Measurements from ENCODE around the gene ARID5B. TPM values are rescaled to one million over a fixed set of nuclear protein-coding genes. Genes with fewer than 3 reads are reported as not detected.

The ARID5B gene
- total RNA-seq, 1 donor, result 94.1 TPM

DNA sequence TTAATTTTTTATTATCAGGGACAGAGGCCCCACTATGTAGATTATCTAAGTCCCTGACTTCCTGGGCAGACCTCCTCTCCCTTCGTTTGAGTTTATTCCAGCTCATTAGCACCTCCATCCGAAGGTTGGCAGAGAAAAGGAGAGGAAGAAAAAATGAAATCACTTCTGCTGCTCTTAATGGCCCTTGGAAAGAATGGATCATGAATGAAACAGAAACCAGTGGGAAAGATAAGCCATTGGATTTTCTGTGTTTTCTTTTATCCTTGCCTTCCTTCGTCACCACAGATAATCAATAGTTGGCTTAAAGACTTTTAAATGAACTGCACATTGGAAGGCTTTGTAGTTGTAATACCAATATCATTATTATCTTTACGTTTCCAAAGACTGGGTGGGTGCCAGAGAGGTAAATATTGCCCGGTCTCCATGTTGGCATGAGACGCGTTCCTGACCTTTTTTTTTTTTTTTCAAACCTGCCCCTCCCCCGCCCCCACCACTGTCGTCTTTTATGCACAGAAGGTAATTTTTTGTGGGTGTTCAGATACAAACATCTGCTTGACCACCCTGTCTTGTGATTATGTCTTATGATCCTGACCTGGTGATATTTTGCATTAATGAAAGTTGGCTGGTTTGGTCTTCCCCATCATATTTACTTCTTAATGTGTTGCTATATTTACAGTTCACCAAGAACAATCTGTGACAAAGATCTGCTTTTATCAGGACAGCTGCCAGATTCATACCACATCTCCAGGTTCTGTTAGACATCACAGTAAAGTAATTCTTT lies 116.8 kb downstream of the ARID5B start:
- Histone ChIP-seq H4K20me1 (ENCODE audit: insufficient read depth, low read length) (no peaks in the 10 kb centered on the region), H3K4me1 (ENCODE audit: insufficient read depth, low read length) (peaks cover 32% of the 10 kb centered on the region), H3K27me3 (ENCODE audit: insufficient read depth, low read length) (no peaks in the 10 kb centered on the region), H3K4me2 (ENCODE audit: insufficient read depth, low read length) (no peak overlapping the region), H3K4me3 (ENCODE audit: insufficient read depth, low read length) (no peak overlapping the region), H2AFZ (ENCODE audit: low read length) (no peak overlapping the region), H3K27ac (ENCODE audit: low read depth, low read length) (no peak overlapping the region), H3K79me2 (ENCODE audit: insufficient read depth, low read length) (peaks cover 48% of the 10 kb centered on the region), H3K9me3 (ENCODE audit: low read depth, low read length) (no peaks in the 10 kb centered on the region), H3K36me3 (ENCODE audit: insufficient read depth, low read length) (no peaks in the 10 kb centered on the region)
- DNase-seq (ENCODE audit: insufficient read length, low spot score, missing footprints), result no peak
- no peak for TF ChIP-seq CTCF (IDR thresholded peaks at IDR 0.05; ENCODE audit: extremely low read depth, low read depth, low read length)

DNA sequence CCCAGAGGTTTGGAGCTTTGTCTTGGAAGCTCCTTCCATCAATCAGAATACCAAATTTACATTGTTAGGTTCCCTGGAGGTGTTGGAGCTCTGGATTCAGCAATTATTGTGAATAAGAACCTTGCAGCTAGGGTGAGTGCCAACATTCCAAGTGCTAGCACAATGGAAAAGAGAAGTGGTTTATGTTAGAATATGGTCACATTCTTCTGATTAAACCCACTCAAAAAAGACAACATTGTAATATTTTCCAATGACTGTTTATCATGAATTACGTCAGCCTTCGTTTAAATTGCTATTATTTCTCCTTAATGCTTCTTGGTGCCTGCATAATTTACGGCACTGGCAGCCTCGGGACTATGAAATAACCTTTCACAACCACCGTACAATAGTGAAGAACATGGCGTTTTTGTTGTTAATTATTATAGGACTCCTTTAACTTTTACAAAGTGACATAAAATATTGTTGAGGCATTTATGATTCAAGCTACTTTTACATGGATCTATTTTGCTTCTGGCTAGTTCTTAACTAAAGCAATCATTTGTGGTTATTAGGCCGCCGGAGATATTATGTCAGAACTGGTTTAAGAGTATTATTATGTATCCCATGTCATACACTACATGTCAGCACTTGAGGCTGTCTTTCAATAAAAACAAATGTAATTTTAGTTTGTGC lies 117.7 kb downstream of the ARID5B start:
- peaks cover 32% of the 10 kb centered on the region for H3K4me1 ChIP-seq (ENCODE audit: insufficient read depth, low read length)
- no peak for DNase-seq (ENCODE audit: insufficient read length, low spot score, missing footprints)

DNA sequence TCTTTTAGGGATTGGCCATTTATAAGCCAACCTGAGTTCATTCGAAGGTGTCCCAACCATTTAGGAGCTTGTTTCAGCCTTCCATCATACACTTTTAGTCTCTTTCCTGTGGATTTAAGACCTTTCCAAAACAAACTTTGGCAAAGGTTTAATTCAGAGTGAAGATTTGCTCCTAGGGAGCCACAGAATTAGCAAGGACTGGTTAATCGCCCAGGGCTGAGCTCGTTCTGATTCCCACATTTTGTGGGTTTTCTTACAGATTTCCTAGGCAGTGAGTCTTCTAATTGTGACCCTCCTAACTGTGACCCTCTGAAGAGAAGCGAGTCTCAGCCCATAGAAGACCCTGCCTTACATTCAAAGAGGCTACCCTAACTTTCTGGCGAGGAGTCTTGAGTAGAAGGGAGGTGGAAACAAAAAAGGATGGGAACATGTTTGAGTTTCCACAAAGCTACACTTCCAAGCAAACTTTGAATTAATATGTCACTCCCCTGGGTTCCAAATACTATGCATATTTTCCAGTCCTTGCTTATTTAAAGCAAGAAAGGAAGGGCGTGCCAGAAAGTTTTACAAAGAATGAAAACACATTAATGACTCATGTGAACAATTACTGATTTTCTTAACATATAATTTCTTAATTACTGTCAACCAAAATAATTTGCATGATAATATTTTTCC lies 118.3 kb downstream of the ARID5B start:
- no peak for DNase-seq (ENCODE audit: insufficient read length, low spot score, missing footprints)
- H3K4me1 ChIP-seq (ENCODE audit: insufficient read depth, low read length), result peaks cover 35% of the 10 kb centered on the region
- no peaks in the 10 kb centered on the region for H3K9me3 ChIP-seq (ENCODE audit: low read depth, low read length)
- no peaks in the 10 kb centered on the region for H4K20me1 ChIP-seq (ENCODE audit: insufficient read depth, low read length)
- no peak overlapping the region for H3K4me3 ChIP-seq (ENCODE audit: insufficient read depth, low read length)
- no peak overlapping the region for H2AFZ ChIP-seq (ENCODE audit: low read length)
- no peaks in the 10 kb centered on the region for H3K27me3 ChIP-seq (ENCODE audit: insufficient read depth, low read length)
- H3K36me3 ChIP-seq (ENCODE audit: insufficient read depth, low read length), result no peaks in the 10 kb centered on the region
- H3K27ac ChIP-seq (ENCODE audit: low read depth, low read length), result no peak overlapping the region
- TF ChIP-seq CTCF (IDR thresholded peaks at IDR 0.05; ENCODE audit: extremely low read depth, low read depth, low read length), result no peak
- peaks cover 44% of the 10 kb centered on the region for H3K79me2 ChIP-seq (ENCODE audit: insufficient read depth, low read length)
- no peak overlapping the region for H3K4me2 ChIP-seq (ENCODE audit: insufficient read depth, low read length)

More for the DNA sequence above, 117.7 kb downstream of the ARID5B start:
- H3K4me2 ChIP-seq (ENCODE audit: insufficient read depth, low read length), result no peak overlapping the region
- H3K9me3 ChIP-seq (ENCODE audit: low read depth, low read length), result no peaks in the 10 kb centered on the region
- H3K27me3 ChIP-seq (ENCODE audit: insufficient read depth, low read length), result no peaks in the 10 kb centered on the region
- peaks cover 48% of the 10 kb centered on the region for H3K79me2 ChIP-seq (ENCODE audit: insufficient read depth, low read length)
- H2AFZ ChIP-seq (ENCODE audit: low read length), result no peak overlapping the region
- no peak for TF ChIP-seq CTCF (IDR thresholded peaks at IDR 0.05; ENCODE audit: extremely low read depth, low read depth, low read length)
- no peak overlapping the region for H3K4me3 ChIP-seq (ENCODE audit: insufficient read depth, low read length)
- H4K20me1 ChIP-seq (ENCODE audit: insufficient read depth, low read length), result no peaks in the 10 kb centered on the region
- H3K36me3 ChIP-seq (ENCODE audit: insufficient read depth, low read length), result no peaks in the 10 kb centered on the region
- H3K27ac ChIP-seq (ENCODE audit: low read depth, low read length), result no peak overlapping the region
